Measurements from ENCODE around the gene PHLDA2. TPM values are rescaled to one million over a fixed set of nuclear protein-coding genes. Genes with fewer than 3 reads are reported as not detected.

PHLDA2 gene
- total and polyA plus RNA-seq, 2 experiments from 2014 or later, result 3.8 to 16.5 TPM

DNA sequence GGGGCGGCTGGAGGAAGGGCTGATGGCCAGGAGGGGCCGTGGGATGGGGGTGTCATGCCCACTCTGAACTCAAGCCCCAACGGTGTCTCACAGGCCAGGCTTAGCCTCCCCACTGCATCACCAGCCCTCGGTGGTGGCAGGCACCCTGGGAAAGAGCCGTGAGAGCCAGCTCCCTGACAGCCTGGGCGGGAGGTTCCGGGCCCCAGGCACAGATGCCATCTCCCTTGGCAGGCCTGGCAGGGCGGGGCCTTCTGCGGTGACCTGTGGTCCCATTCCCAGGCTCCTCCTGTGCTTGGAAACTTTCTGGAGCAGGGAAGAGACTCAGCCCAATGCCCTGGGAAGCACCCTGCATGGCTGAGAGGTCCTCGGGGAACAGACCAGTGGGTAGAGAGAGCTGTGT lies 4.8 kb downstream of the PHLDA2 start:
- Histone ChIP-seq H4K20me1 (replicated peaks; ENCODE audit: insufficient read depth) (0 out of 2 replicates have a peak, but pooled peaks cover 4% of the 10 kb centered on the region), H3K4me2 (no peak overlapping the region), H3K4me1 (ENCODE audit: insufficient read depth) (peaks cover 3% of the 10 kb centered on the region; the same call in 1 of the 2 replicates), H2AFZ (no peak overlapping the region), H3F3A (replicated peaks; ENCODE audit: low read depth) (no peaks in the 10 kb centered on the region), H3K27ac (ENCODE audit: low read depth) (no peak overlapping the region), H3K36me3 (ENCODE audit: insufficient read depth) (no peaks in the 10 kb centered on the region), H3K27me3 (ENCODE audit: insufficient read depth) (peaks cover 28% of the 10 kb centered on the region), H3K79me2 (replicated peaks; ENCODE audit: insufficient read depth) (no peaks in the 10 kb centered on the region), H3K9me2 (ENCODE audit: insufficient read depth) (no peaks in the 10 kb centered on the region), H3K4me3 (no peak overlapping the region)
- TF ChIP-seq, protein P1, sequence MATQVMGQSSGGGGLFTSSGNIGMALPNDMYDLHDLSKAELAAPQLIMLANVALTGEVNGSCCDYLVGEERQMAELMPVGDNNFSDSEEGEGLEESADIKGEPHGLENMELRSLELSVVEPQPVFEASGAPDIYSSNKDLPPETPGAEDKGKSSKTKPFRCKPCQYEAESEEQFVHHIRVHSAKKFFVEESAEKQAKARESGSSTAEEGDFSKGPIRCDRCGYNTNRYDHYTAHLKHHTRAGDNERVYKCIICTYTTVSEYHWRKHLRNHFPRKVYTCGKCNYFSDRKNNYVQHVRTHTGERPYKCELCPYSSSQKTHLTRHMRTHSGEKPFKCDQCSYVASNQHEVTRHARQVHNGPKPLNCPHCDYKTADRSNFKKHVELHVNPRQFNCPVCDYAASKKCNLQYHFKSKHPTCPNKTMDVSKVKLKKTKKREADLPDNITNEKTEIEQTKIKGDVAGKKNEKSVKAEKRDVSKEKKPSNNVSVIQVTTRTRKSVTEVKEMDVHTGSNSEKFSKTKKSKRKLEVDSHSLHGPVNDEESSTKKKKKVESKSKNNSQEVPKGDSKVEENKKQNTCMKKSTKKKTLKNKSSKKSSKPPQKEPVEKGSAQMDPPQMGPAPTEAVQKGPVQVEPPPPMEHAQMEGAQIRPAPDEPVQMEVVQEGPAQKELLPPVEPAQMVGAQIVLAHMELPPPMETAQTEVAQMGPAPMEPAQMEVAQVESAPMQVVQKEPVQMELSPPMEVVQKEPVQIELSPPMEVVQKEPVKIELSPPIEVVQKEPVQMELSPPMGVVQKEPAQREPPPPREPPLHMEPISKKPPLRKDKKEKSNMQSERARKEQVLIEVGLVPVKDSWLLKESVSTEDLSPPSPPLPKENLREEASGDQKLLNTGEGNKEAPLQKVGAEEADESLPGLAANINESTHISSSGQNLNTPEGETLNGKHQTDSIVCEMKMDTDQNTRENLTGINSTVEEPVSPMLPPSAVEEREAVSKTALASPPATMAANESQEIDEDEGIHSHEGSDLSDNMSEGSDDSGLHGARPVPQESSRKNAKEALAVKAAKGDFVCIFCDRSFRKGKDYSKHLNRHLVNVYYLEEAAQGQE (IDR thresholded peaks at IDR 0.05; ENCODE audit: unreplicated experiment), result no peak
- TF ChIP-seq NANOG (IDR thresholded peaks at IDR 0.05; ENCODE audit: borderline replicate concordance), result no peak
- TF ChIP-seq, protein P2, sequence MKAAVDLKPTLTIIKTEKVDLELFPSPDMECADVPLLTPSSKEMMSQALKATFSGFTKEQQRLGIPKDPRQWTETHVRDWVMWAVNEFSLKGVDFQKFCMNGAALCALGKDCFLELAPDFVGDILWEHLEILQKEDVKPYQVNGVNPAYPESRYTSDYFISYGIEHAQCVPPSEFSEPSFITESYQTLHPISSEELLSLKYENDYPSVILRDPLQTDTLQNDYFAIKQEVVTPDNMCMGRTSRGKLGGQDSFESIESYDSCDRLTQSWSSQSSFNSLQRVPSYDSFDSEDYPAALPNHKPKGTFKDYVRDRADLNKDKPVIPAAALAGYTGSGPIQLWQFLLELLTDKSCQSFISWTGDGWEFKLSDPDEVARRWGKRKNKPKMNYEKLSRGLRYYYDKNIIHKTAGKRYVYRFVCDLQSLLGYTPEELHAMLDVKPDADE (IDR thresholded peaks at IDR 0.05), result no peak
- TF ChIP-seq, protein P3, sequence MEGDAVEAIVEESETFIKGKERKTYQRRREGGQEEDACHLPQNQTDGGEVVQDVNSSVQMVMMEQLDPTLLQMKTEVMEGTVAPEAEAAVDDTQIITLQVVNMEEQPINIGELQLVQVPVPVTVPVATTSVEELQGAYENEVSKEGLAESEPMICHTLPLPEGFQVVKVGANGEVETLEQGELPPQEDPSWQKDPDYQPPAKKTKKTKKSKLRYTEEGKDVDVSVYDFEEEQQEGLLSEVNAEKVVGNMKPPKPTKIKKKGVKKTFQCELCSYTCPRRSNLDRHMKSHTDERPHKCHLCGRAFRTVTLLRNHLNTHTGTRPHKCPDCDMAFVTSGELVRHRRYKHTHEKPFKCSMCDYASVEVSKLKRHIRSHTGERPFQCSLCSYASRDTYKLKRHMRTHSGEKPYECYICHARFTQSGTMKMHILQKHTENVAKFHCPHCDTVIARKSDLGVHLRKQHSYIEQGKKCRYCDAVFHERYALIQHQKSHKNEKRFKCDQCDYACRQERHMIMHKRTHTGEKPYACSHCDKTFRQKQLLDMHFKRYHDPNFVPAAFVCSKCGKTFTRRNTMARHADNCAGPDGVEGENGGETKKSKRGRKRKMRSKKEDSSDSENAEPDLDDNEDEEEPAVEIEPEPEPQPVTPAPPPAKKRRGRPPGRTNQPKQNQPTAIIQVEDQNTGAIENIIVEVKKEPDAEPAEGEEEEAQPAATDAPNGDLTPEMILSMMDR (conservative IDR thresholded peaks at IDR 0.05; ENCODE audit: low read depth in 2 of 2), result no peak
- no peak for TF ChIP-seq EZH2phosphoT487 (IDR thresholded peaks at IDR 0.05; ENCODE audit: unreplicated experiment)
- no peak for TF ChIP-seq JUNB (IDR thresholded peaks at IDR 0.05; ENCODE audit: unreplicated experiment)
- TF ChIP-seq ZNF331 (CRISPR knock-in tag; IDR thresholded peaks at IDR 0.05; ENCODE audit: low read depth), result no peak
- no peak for TF ChIP-seq CREB1 (CRISPR knock-in tag; IDR thresholded peaks at IDR 0.05; ENCODE audit: low read depth)
- no peak for TF ChIP-seq POLR2AphosphoS5 (IDR thresholded peaks at IDR 0.05; ENCODE audit: low read depth)
- TF ChIP-seq EZH2 (IDR thresholded peaks at IDR 0.05; ENCODE audit: low read depth, unreplicated experiment), result no peak
- no peak for TF ChIP-seq STAT1 (IDR thresholded peaks at IDR 0.05; ENCODE audit: unreplicated experiment)
- TF ChIP-seq, protein P4, sequence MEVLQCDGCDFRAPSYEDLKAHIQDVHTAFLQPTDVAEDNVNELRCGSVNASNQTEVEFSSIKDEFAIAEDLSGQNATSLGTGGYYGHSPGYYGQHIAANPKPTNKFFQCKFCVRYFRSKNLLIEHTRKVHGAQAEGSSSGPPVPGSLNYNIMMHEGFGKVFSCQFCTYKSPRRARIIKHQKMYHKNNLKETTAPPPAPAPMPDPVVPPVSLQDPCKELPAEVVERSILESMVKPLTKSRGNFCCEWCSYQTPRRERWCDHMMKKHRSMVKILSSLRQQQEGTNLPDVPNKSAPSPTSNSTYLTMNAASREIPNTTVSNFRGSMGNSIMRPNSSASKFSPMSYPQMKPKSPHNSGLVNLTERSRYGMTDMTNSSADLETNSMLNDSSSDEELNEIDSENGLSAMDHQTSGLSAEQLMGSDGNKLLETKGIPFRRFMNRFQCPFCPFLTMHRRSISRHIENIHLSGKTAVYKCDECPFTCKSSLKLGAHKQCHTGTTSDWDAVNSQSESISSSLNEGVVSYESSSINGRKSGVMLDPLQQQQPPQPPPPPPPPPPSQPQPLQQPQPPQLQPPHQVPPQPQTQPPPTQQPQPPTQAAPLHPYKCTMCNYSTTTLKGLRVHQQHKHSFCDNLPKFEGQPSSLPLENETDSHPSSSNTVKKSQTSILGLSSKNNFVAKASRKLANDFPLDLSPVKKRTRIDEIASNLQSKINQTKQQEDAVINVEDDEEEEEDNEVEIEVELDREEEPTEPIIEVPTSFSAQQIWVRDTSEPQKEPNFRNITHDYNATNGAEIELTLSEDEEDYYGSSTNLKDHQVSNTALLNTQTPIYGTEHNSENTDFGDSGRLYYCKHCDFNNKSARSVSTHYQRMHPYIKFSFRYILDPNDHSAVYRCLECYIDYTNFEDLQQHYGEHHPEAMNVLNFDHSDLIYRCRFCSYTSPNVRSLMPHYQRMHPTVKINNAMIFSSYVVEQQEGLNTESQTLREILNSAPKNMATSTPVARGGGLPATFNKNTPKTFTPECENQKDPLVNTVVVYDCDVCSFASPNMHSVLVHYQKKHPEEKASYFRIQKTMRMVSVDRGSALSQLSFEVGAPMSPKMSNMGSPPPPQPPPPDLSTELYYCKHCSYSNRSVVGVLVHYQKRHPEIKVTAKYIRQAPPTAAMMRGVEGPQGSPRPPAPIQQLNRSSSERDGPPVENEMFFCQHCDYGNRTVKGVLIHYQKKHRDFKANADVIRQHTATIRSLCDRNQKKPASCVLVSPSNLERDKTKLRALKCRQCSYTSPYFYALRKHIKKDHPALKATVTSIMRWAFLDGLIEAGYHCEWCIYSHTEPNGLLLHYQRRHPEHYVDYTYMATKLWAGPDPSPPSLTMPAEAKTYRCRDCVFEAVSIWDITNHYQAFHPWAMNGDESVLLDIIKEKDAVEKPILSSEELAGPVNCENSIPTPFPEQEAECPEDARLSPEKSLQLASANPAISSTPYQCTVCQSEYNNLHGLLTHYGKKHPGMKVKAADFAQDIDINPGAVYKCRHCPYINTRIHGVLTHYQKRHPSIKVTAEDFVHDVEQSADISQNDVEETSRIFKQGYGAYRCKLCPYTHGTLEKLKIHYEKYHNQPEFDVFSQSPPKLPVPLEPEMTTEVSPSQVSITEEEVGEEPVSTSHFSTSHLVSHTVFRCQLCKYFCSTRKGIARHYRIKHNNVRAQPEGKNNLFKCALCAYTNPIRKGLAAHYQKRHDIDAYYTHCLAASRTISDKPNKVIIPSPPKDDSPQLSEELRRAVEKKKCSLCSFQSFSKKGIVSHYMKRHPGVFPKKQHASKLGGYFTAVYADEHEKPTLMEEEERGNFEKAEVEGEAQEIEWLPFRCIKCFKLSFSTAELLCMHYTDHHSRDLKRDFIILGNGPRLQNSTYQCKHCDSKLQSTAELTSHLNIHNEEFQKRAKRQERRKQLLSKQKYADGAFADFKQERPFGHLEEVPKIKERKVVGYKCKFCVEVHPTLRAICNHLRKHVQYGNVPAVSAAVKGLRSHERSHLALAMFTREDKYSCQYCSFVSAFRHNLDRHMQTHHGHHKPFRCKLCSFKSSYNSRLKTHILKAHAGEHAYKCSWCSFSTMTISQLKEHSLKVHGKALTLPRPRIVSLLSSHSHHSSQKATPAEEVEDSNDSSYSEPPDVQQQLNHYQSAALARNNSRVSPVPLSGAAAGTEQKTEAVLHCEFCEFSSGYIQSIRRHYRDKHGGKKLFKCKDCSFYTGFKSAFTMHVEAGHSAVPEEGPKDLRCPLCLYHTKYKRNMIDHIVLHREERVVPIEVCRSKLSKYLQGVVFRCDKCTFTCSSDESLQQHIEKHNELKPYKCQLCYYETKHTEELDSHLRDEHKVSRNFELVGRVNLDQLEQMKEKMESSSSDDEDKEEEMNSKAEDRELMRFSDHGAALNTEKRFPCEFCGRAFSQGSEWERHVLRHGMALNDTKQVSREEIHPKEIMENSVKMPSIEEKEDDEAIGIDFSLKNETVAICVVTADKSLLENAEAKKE (CRISPR knock-in tag; IDR thresholded peaks at IDR 0.05), result no peak
- no peak for TF ChIP-seq ZNF114 (CRISPR knock-in tag; IDR thresholded peaks at IDR 0.05)
- Mint-ChIP-seq H3K4me3 (no peak overlapping the region), H3K4me1 (peaks cover 8% of the 10 kb centered on the region; the same call in 1 of the 3 replicates), H3K9me3 (peaks cover 4% of the 10 kb centered on the region; the same call in 1 of the 3 replicates), H3K27me3 (ENCODE audit: insufficient read depth, low read depth, poor library complexity) (peaks cover 33% of the 10 kb centered on the region), H3K27ac (no peak overlapping the region), H3K36me3 (ENCODE audit: low read depth) (no peaks in the 10 kb centered on the region; the same call in 2 of the 3 replicates)
- DNase-seq (ENCODE audit: low spot score), result no peak
- ATAC-seq, result no peak
